Prostate gland (tissue), 2 donors: ENCODE data around the gene AAMDC.

Source experiments
- POLR2AphosphoS5 ChIP-seq: sonication (generic); formaldehyde crosslinking; IDR thresholded peaks from one replicate; pipeline ENCODE4 v1.6.1; 2017; ENCODE audit warnings: antibody characterized with exemption
- TF ChIP-seq, protein P1 (sequence below), 4 experiments: fragments of 200-600 bp in 2 of 4; fragments of 450-650 bp in 2 of 4; sonication (generic) in 2 of 4; IDR thresholded peaks; 1 replicate in 3 of 4; 2 replicates in 1 of 4; pipeline ENCODE4 v1.5.1; 2016 to 2019; ENCODE audit warnings: antibody characterized with exemption in 4 of 4, mild to moderate bottlenecking in 2 of 4, moderate library complexity in 2 of 4

DNA sequence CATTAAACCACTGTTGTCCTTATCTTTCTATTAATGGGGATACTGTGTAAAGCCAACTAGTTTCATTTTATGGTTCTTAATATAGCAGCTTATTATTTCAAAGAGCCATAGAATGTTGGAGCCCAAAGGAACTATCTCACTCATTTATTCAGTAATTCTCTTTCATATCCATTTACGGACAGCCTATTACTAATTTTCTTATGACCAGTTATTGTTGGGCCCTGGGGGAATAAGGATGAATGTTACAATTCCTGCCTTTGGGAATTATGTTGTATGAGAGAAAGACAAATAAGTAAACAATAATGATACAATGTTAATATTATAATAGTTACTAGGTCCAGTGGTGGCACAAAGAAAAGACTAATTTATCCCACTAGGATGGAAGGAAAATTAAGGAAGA is 52.4 kb downstream of the AAMDC start:
- TF ChIP-seq POLR2AphosphoS5, result no peak
- TF ChIP-seq, protein P1, sequence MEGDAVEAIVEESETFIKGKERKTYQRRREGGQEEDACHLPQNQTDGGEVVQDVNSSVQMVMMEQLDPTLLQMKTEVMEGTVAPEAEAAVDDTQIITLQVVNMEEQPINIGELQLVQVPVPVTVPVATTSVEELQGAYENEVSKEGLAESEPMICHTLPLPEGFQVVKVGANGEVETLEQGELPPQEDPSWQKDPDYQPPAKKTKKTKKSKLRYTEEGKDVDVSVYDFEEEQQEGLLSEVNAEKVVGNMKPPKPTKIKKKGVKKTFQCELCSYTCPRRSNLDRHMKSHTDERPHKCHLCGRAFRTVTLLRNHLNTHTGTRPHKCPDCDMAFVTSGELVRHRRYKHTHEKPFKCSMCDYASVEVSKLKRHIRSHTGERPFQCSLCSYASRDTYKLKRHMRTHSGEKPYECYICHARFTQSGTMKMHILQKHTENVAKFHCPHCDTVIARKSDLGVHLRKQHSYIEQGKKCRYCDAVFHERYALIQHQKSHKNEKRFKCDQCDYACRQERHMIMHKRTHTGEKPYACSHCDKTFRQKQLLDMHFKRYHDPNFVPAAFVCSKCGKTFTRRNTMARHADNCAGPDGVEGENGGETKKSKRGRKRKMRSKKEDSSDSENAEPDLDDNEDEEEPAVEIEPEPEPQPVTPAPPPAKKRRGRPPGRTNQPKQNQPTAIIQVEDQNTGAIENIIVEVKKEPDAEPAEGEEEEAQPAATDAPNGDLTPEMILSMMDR (IDR thresholded peaks at IDR 0.05), result no peak
